Panc1 (cell line): ENCODE results near the gene CD8B.
"Not testable (repeated sequence)": the region's sequence is repeated elsewhere in the genome, so short reads cannot be mapped to it uniquely, and the experiment has no call there.

Experiments used
- POLR2AphosphoS5 ChIP-seq: IDR thresholded peaks from 2 replicates; pipeline ENCODE4 v1.6.1; 2012; ENCODE audit warnings: mild to moderate bottlenecking, low read depth, low read length, moderate library complexity
- TF ChIP-seq, protein P1 (sequence below): fragments of 450-650 bp; IDR thresholded peaks from 2 replicates; pipeline ENCODE4 v1.5.1; 2017; ENCODE audit warnings: mild to moderate bottlenecking

- TF ChIP-seq, protein P1, sequence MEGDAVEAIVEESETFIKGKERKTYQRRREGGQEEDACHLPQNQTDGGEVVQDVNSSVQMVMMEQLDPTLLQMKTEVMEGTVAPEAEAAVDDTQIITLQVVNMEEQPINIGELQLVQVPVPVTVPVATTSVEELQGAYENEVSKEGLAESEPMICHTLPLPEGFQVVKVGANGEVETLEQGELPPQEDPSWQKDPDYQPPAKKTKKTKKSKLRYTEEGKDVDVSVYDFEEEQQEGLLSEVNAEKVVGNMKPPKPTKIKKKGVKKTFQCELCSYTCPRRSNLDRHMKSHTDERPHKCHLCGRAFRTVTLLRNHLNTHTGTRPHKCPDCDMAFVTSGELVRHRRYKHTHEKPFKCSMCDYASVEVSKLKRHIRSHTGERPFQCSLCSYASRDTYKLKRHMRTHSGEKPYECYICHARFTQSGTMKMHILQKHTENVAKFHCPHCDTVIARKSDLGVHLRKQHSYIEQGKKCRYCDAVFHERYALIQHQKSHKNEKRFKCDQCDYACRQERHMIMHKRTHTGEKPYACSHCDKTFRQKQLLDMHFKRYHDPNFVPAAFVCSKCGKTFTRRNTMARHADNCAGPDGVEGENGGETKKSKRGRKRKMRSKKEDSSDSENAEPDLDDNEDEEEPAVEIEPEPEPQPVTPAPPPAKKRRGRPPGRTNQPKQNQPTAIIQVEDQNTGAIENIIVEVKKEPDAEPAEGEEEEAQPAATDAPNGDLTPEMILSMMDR, result not testable (repeated sequence)
- TF ChIP-seq POLR2AphosphoS5, result not testable (repeated sequence)
These were observed 24.0 kb downstream of the CD8B start for GRCh38 chr2:86837714-86838113.
